SK-N-SH treated with all-trans-retinoic acid at 6 μM for 48 hours (cell line): ENCODE measurements around the gene NOL3.

Experiments used
- ARNTL ChIP-seq: fragments of 450-650 bp; formaldehyde crosslinking; IDR thresholded peaks from 2 replicates; pipeline ENCODE4 v1.5.0; 2020; ENCODE audit warnings: low read depth, mild to moderate bottlenecking, moderate library complexity, borderline replicate concordance
- CSDC2 ChIP-seq: fragments of 250-450 bp; sonication (Bioruptor Pico); IDR thresholded peaks from 2 replicates; pipeline ENCODE4 v1.5.0; 2020; ENCODE audit warnings: mild to moderate bottlenecking, moderate library complexity
- ISL1 ChIP-seq: fragments of 250-450 bp; sonication (Bioruptor Pico); IDR thresholded peaks from 2 replicates; pipeline ENCODE4 v2.1.2; 2022; ENCODE audit warnings: mild to moderate bottlenecking, moderate library complexity
- PPARA ChIP-seq: fragments of 250-450 bp; sonication (Bioruptor Pico); IDR thresholded peaks from 2 replicates; pipeline ENCODE4 v1.5.0; 2020; ENCODE audit warnings: mild to moderate bottlenecking, borderline replicate concordance
- RARB ChIP-seq: fragments of 250-450 bp; sonication (Bioruptor Pico); IDR thresholded peaks from 2 replicates; pipeline ENCODE4 v1.8.0; 2021; ENCODE audit warnings: mild to moderate bottlenecking, moderate library complexity
- SNAI2 ChIP-seq: fragments of 250-450 bp; sonication (Bioruptor Pico); IDR thresholded peaks from 2 replicates; pipeline ENCODE4 v1.5.0; 2020; ENCODE audit warnings: mild to moderate bottlenecking, moderate library complexity
- TCF4 ChIP-seq: fragments of 250-450 bp; sonication (Bioruptor Pico); IDR thresholded peaks from 2 replicates; pipeline ENCODE4 v1.8.0; 2021; ENCODE audit warnings: mild to moderate bottlenecking, moderate library complexity, borderline replicate concordance
- ZC3H10 ChIP-seq: fragments of 250-450 bp; sonication (Bioruptor Pico); IDR thresholded peaks from 2 replicates; pipeline ENCODE4 v1.5.1; 2021; ENCODE audit warnings: mild to moderate bottlenecking, moderate library complexity
- ZFP3 ChIP-seq: fragments of 250-450 bp; sonication (Bioruptor Pico); IDR thresholded peaks from 2 replicates; pipeline ENCODE4 v1.5.0; 2020; ENCODE audit warnings: mild to moderate bottlenecking, moderate library complexity
- ZNF565 ChIP-seq: fragments of 450-650 bp; formaldehyde crosslinking; conservative IDR thresholded peaks from 2 replicates; pipeline ENCODE4 v1.5.0; 2020; ENCODE audit warnings: low read depth, mild to moderate bottlenecking, moderate library complexity
- ZNF70 ChIP-seq: fragments of 450-650 bp; formaldehyde crosslinking; IDR thresholded peaks from 2 replicates; pipeline ENCODE4 v1.5.0; 2020; ENCODE audit warnings: mild to moderate bottlenecking, moderate library complexity
- TF ChIP-seq, protein P1 (sequence below): fragments of 250-450 bp; sonication (Bioruptor Pico); IDR thresholded peaks from 2 replicates; pipeline ENCODE4 v1.5.1; 2020; ENCODE audit warnings: low read depth, mild to moderate bottlenecking, moderate library complexity
- TF ChIP-seq, protein P2 (sequence below): fragments of 250-450 bp; sonication (Bioruptor Pico); IDR thresholded peaks from 2 replicates; pipeline ENCODE4 v1.8.0; 2020; ENCODE audit warnings: mild to moderate bottlenecking, moderate library complexity, borderline replicate concordance

DNA sequence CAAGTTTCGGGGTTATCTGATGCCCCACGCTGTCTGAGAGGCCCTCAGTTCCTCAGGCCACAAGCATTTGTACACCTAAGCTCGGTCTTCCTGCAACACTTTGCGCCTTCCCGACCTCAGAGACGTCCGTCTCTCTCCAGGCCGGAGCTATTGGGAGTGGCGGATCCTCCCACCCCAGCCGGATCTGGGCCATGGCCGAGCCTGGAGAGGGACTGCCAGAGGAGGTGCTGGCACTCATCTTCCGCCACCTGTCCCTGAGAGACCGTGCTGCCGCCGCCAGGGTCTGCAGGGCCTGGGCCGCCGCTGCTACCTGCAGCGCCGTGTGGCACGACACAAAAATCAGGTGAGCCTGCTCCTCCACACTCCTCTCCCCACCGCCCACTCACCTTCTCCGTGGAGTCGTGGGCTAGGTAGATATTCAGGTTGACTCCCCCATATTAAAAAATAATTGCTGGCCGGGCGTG lies 8.7 kb upstream of the NOL3 start:
- TF ChIP-seq ARNTL, result no peak
- TF ChIP-seq, protein P1, sequence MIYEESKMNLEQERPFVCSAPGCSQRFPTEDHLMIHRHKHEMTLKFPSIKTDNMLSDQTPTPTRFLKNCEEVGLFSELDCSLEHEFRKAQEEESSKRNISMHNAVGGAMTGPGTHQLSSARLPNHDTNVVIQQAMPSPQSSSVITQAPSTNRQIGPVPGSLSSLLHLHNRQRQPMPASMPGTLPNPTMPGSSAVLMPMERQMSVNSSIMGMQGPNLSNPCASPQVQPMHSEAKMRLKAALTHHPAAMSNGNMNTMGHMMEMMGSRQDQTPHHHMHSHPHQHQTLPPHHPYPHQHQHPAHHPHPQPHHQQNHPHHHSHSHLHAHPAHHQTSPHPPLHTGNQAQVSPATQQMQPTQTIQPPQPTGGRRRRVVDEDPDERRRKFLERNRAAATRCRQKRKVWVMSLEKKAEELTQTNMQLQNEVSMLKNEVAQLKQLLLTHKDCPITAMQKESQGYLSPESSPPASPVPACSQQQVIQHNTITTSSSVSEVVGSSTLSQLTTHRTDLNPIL, result no peak
- TF ChIP-seq CSDC2 (CRISPR knock-in tag), result no peak
- no peak for TF ChIP-seq ZFP3 (CRISPR knock-in tag)
- TF ChIP-seq RARB (CRISPR knock-in tag), result no peak
- TF ChIP-seq PPARA (CRISPR knock-in tag), result no peak
- no peak for TF ChIP-seq ZNF70 (CRISPR knock-in tag)
- TF ChIP-seq ISL1 (CRISPR knock-in tag), result no peak
- TF ChIP-seq ZNF565 (CRISPR knock-in tag), result no peak
- no peak for TF ChIP-seq TCF4 (CRISPR knock-in tag)
- TF ChIP-seq, protein P2, sequence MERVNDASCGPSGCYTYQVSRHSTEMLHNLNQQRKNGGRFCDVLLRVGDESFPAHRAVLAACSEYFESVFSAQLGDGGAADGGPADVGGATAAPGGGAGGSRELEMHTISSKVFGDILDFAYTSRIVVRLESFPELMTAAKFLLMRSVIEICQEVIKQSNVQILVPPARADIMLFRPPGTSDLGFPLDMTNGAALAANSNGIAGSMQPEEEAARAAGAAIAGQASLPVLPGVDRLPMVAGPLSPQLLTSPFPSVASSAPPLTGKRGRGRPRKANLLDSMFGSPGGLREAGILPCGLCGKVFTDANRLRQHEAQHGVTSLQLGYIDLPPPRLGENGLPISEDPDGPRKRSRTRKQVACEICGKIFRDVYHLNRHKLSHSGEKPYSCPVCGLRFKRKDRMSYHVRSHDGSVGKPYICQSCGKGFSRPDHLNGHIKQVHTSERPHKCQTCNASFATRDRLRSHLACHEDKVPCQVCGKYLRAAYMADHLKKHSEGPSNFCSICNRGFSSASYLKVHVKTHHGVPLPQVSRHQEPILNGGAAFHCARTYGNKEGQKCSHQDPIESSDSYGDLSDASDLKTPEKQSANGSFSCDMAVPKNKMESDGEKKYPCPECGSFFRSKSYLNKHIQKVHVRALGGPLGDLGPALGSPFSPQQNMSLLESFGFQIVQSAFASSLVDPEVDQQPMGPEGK (CRISPR knock-in tag), result no peak
- no peak for TF ChIP-seq ZC3H10 (CRISPR knock-in tag)
- TF ChIP-seq SNAI2 (CRISPR knock-in tag), result no peak
